Spleen (tissue), 11 donors: Measurements from ENCODE around the gene PLA2G12A. TPM values are rescaled to one million over a fixed set of nuclear protein-coding genes. Genes with fewer than 3 reads are reported as not detected.

Experiments used
- DNase-seq: peaks from one replicate; pipeline ENCODE4 v3.0.0-alpha.2; 2020
- H3K27ac ChIP-seq, 8 donors: fragments of 200-600 bp; sonication (generic) in 7 of 8; 1 replicate in 4 of 8; 2 replicates in 4 of 8; pipeline versions ENCODE4 v1.5.0 to v1.8.0; 2016 to 2021; ENCODE audit warnings: inconsistent platforms in 4 of 8, mild to moderate bottlenecking in 4 of 8, moderate library complexity in 1 of 8
- H3K27me3 ChIP-seq, 7 donors: fragments of 200-600 bp; sonication (generic) in 6 of 7; replicated peaks in 1 of 7; 1 replicate in 4 of 7; 2 replicates in 3 of 7; pipeline versions ENCODE4 v1.5.0 to v1.8.0; 2016 to 2021; ENCODE audit warnings: inconsistent platforms in 3 of 7, mild to moderate bottlenecking in 1 of 7
- H3K36me3 ChIP-seq, 6 donors: fragments of 200-600 bp; sonication (generic) in 5 of 6; 1 replicate in 4 of 6; 2 replicates in 2 of 6; pipeline versions ENCODE4 v1.5.0 to v1.8.0; 2016 to 2021; ENCODE audit warnings: inconsistent platforms in 2 of 6
- H3K4me1 ChIP-seq, 6 donors: fragments of 200-600 bp; sonication (generic) in 5 of 6; 1 replicate in 3 of 6; 2 replicates in 3 of 6; pipeline versions ENCODE4 v1.5.0 to v1.8.0; 2016 to 2021; ENCODE audit warnings: inconsistent platforms in 3 of 6
- H3K4me3 ChIP-seq, 8 donors: fragments of 200-600 bp; sonication (generic) in 7 of 8; 1 replicate in 4 of 8; 2 replicates in 4 of 8; pipeline versions ENCODE4 v1.5.0 to v1.8.0; 2016 to 2021; ENCODE audit warnings: inconsistent platforms in 4 of 8, mild to moderate bottlenecking in 4 of 8, moderate library complexity in 2 of 8
- H3K9me3 ChIP-seq, 8 donors: fragments of 200-600 bp; sonication (generic) in 7 of 8; 1 replicate in 4 of 8; 2 replicates in 4 of 8; pipeline versions ENCODE4 v1.5.0 to v1.8.0; 2016 to 2021; ENCODE audit warnings: inconsistent platforms in 4 of 8
- CTCF ChIP-seq, 11 experiments: fragments of 200-600 bp in 7 of 11; fragments of 450-650 bp in 4 of 11; sonication (generic) in 4 of 11; IDR thresholded peaks in 8 of 11; conservative IDR thresholded peaks in 3 of 11; 1 replicate in 7 of 11; 2 replicates in 4 of 11; pipeline versions ENCODE4 v1.4.0 to v1.8.0; 2016 to 2021; ENCODE audit warnings: antibody characterized with exemption in 11 of 11, inconsistent platforms in 4 of 11, mild to moderate bottlenecking in 1 of 11
- POLR2A ChIP-seq, 3 donors: fragments of 450-650 bp; IDR thresholded peaks; one replicate each; pipeline ENCODE4 v1.5.1; 2017; ENCODE audit warnings: antibody characterized with exemption in 3 of 3, mild to moderate bottlenecking in 1 of 3
- POLR2AphosphoS5 ChIP-seq, 3 donors: sonication (generic); formaldehyde crosslinking; IDR thresholded peaks; one replicate each; pipeline ENCODE4 v1.5.1; 2017; ENCODE audit warnings: antibody characterized with exemption in 3 of 3
- WGBS, 5 donors: extraction: QIAGEN DNeasy Blood & Tissue Kit in 3 of 5; methylation state at CpG; one replicate each; pipeline versions ENCODE4 v1.1.5 to v1.1.7; 2013 to 2018; 5-methylcytosine and 5-hydroxymethylcytosine counted together
- intact Hi-C: fragments of 100-400 bp; cut with DNase I; formaldehyde crosslinking; loops from one replicate; pipeline ENCODE4 v1.15.0; 2023; ENCODE audit warnings: low total_unique reads
- polyA plus RNA-seq, 3 donors: library from polyadenylated mRNA; stranded (reverse); fragments of 200-250 nt; gene quantifications; one replicate each; pipeline ENCODE4 v1.2.1, GENCODE V29; 2013
- total RNA-seq, 7 donors: library from RNA; depleted of rRNA in 3 of 7; stranded (reverse); fragments of >200 nt in 3 of 7; fragmentation: NEBNext Ultra II Directional in 4 of 7; extraction: Animal tissue kit (Norgen Biotek cat#: 25700) in 4 of 7; gene quantifications; one replicate each; pipeline versions ENCODE4 v1.1.0 to v1.2.1, GENCODE V29; 2016 to 2021
- donor health status: healthy with polysubstance abuse.
- donor health status: DM: no; HTN: no; CAD: no; lungs with moderate emphysema.
- donor health status: DM: no; HTN: no; CAD: no.
- donor health status: Bipolar disorder and iron deficiency.
- donor health status: healthy.
- donor health status: DM: no; HTN: no; CAD: no.
- donor health status: DM: yes; HTN: yes; CAD: no.

The PLA2G12A gene
- total and polyA plus RNA-seq, 10 donors, result 2.6 to 21.4 (median 15.8) TPM

DNA sequence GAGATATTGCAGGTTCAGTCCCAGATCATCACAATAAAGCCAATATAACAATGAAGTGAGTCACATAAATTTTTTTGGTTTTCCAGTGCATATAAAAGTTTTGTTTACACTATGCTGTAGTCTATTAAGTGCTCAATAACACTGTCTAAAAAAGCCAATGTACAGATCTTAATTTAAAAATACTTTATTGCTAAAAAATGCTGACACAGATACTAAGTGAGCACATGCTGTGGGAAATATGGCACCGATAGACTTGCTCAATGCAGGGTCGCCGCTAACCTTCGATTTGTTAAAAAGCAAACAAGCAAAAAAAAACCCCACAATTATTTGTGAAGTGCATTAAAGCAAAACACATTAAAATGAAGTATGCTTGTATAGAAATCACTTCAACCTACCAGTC is 10.3 kb downstream of the PLA2G12A start:
- TF ChIP-seq POLR2A (IDR thresholded peaks at IDR 0.05) (no peak), POLR2AphosphoS5 (IDR thresholded peaks at IDR 0.05) (no peak)
- no peak for DNase-seq
- Histone ChIP-seq H3K9me3 (no peaks in the 10 kb centered on the region), H3K27me3 (no peaks in the 10 kb centered on the region), H3K36me3 (peaks cover 0 to 30% (median 7%) of the 10 kb centered on the region in 6 donors), H3K27ac (no peak overlapping the region), H3K4me3 (no peak overlapping the region), H3K4me1 (peaks cover 0 to 8% (median 0%) of the 10 kb centered on the region in 6 donors)
- WGBS, 5 donors, result 94 to 99% (median 95%) methylated on average over 4 of the region's 4 CpGs
- intact Hi-C loops, result no loop called here

- 92 to 100% (median 96%) methylated on average over 1 of the region's 1 CpG for WGBS, 5 donors
These were observed 11.1 kb downstream of the PLA2G12A start for GRCh38 chr4:109718759-109719158.

GRCh38 chr4:109713500-109713899 is 16.4 kb downstream of the PLA2G12A start:
- Histone ChIP-seq H3K4me3 (no peak overlapping the region), H3K27ac (no peak overlapping the region), H3K9me3 (no peaks in the 10 kb centered on the region), H3K27me3 (no peaks in the 10 kb centered on the region), H3K4me1 (no peaks in the 10 kb centered on the region), H3K36me3 (peaks cover 0 to 59% (median 13%) of the 10 kb centered on the region in 6 donors)
- 89 to 98% (median 91%) methylated on average over 3 of the region's 3 CpGs for WGBS, 5 donors
- intact Hi-C loops, result no loop called here
- DNase-seq, result no peak
- no peak for TF ChIP-seq CTCF (IDR thresholded peaks at IDR 0.05 in 8 of 11, conservative IDR thresholded peaks at IDR 0.05 in 3 of 11)
- no peak for TF ChIP-seq POLR2A (IDR thresholded peaks at IDR 0.05)
- no peak for TF ChIP-seq POLR2AphosphoS5 (IDR thresholded peaks at IDR 0.05)

More at GRCh38 chr4:109718759-109719158, 11.1 kb downstream of the PLA2G12A start:
- Histone ChIP-seq H3K27me3 (no peaks in the 10 kb centered on the region), H3K9me3 (no peaks in the 10 kb centered on the region), H3K4me1 (peaks cover 0 to 8% (median 0%) of the 10 kb centered on the region in 6 donors), H3K4me3 (no peak overlapping the region), H3K36me3 (peaks cover 0 to 38% (median 11%) of the 10 kb centered on the region in 6 donors), H3K27ac (no peak overlapping the region)
- TF ChIP-seq POLR2AphosphoS5 (IDR thresholded peaks at IDR 0.05), result no peak
- TF ChIP-seq CTCF (IDR thresholded peaks at IDR 0.05 in 8 of 11, conservative IDR thresholded peaks at IDR 0.05 in 3 of 11), result no peak
- no peak for TF ChIP-seq POLR2A (IDR thresholded peaks at IDR 0.05)
- no peak for DNase-seq
- intact Hi-C loops, result no loop called here

DNA sequence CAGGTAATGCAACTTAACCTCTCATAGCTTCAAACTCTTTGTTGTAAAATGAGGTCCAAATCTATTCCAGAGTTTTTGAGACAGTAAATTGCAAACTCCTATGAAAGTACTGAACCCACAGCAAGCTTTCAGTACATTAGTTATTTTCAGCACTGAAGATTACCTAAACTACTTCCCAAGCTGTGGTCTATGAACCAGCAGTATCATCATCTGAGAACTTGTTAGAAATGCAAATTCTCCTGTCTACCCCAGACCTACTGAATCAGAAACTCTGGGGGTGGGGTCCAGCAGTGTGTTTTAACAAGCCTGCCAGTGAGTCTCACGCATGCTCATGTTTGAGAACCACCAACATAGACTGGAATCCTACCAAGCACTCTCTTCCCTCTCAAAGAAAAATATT is 20.9 kb downstream of the PLA2G12A start:
- Histone ChIP-seq H3K9me3 (no peaks in the 10 kb centered on the region), H3K4me1 (peaks cover 0 to 7% (median 5%) of the 10 kb centered on the region in 6 donors), H3K4me3 (no peak overlapping the region), H3K27ac (no peak overlapping the region), H3K36me3 (peaks cover 0 to 33% (median 3%) of the 10 kb centered on the region in 6 donors), H3K27me3 (no peaks in the 10 kb centered on the region)
- TF ChIP-seq POLR2A (IDR thresholded peaks at IDR 0.05), result no peak
- TF ChIP-seq POLR2AphosphoS5 (IDR thresholded peaks at IDR 0.05), result no peak
- TF ChIP-seq CTCF (IDR thresholded peaks at IDR 0.05 in 8 of 11, conservative IDR thresholded peaks at IDR 0.05 in 3 of 11), result no peak
- intact Hi-C loops, result loop anchor here (10.0 kb wide), 2 partner anchors 116 to 144 kb away; partner anchors contain the start of genes MCUB and RRH
- WGBS, 5 donors, result 84 to 97% (median 90%) methylated on average over 1 of the region's 1 CpG
- no peak for DNase-seq
